HL-60 (cell line): ENCODE data around the gene OPN1MW.

Experiments
- CTCF ChIP-seq: IDR thresholded peaks from one replicate; pipeline ENCODE4 v1.5.1; 2011; ENCODE audit warnings: low read length, control low read depth, inconsistent platforms; ENCODE audit not compliant: insufficient read depth
- GABPA ChIP-seq: IDR thresholded peaks from 2 replicates; pipeline ENCODE4 v1.6.1; 2012; ENCODE audit warnings: low read depth
- POLR2AphosphoS5 ChIP-seq: IDR thresholded peaks from 2 replicates; pipeline ENCODE4 v1.6.1; 2012; ENCODE audit warnings: low read depth
- REST ChIP-seq: IDR thresholded peaks from 2 replicates; pipeline ENCODE4 v1.6.1; 2012; ENCODE audit warnings: low read depth; ENCODE audit not compliant: insufficient replicate concordance

DNA sequence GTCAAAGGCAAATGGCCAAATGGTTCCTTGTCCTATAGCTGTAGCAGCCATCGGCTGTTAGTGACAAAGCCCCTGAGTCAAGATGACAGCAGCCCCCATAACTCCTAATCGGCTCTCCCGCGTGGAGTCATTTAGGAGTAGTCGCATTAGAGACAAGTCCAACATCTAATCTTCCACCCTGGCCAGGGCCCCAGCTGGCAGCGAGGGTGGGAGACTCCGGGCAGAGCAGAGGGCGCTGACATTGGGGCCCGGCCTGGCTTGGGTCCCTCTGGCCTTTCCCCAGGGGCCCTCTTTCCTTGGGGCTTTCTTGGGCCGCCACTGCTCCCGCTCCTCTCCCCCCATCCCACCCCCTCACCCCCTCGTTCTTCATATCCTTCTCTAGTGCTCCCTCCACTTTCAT lies 42.2 kb upstream of the OPN1MW start:
- TF ChIP-seq GABPA (no peak), CTCF (no peak), POLR2AphosphoS5 (no peak), REST (no peak)
